ENCODE data around the gene VANGL1.

VANGL1 gene

GRCh38 chr1:115641762-115642167 lies at the start of gene VANGL1:
TSS of gene VANGL1 (plus strand) at chr1:115641970. CDS start at chr1:115651414, 9,444 bp downstream.
- Mint-ChIP-seq H3K4me3 (peak within 1 kb of the TSS; percentile 87), H3K4me1 (ENCODE audit: low read depth) (peaks cover 11% of the 10 kb centered on the region), H3K9me3 (ENCODE audit: low read depth) (peaks cover 22% of the 10 kb centered on the region), H3K36me3 (peaks cover 10% of the 10 kb centered on the region), H3K27ac (no peak within 1 kb of the TSS), H3K27me3 (peaks cover 28% of the 10 kb centered on the region)

DNA sequence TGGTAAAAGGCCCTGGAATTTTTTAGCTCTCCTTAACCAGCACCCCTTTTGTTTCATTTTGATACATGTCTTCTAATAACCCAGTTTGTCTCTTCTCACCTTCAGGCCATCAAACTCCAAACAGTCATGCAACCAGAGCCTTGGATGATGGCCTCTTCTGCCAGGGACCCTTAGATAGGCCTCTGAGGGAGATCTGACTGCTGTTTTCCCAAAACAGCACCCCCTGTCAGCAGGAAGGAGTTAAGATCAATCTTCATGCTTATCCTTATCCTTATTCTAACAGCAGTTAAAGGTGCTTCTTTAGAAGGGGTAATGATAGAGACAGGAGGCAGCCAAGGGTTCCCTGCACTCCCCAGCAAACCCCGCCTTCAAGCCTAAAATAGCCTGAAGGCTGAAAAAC lies 49.5 kb upstream of the VANGL1 start:
- H3K4me1 Mint-ChIP-seq (ENCODE audit: low read depth): no peaks in the 10 kb centered on the region
- H3K4me3 Mint-ChIP-seq: no peak overlapping the region
- H3K36me3 Mint-ChIP-seq: no peaks in the 10 kb centered on the region
- H3K9me3 Mint-ChIP-seq (ENCODE audit: low read depth): peaks cover 11% of the 10 kb centered on the region
- H3K27ac Mint-ChIP-seq: no peak overlapping the region
- peaks cover 2% of the 10 kb centered on the region for H3K27me3 Mint-ChIP-seq

- Mint-ChIP-seq H3K4me3 (no peak overlapping the region), H3K27ac (no peak overlapping the region), H3K36me3 (no peaks in the 10 kb centered on the region), H3K27me3 (peaks cover 2% of the 10 kb centered on the region), H3K4me1 (ENCODE audit: low read depth) (no peaks in the 10 kb centered on the region), H3K9me3 (ENCODE audit: low read depth) (peaks cover under 1% of the 10 kb centered on the region)
Measured at GRCh38 chr1:115593365-115594259, 48.2 kb upstream of the VANGL1 start.

DNA sequence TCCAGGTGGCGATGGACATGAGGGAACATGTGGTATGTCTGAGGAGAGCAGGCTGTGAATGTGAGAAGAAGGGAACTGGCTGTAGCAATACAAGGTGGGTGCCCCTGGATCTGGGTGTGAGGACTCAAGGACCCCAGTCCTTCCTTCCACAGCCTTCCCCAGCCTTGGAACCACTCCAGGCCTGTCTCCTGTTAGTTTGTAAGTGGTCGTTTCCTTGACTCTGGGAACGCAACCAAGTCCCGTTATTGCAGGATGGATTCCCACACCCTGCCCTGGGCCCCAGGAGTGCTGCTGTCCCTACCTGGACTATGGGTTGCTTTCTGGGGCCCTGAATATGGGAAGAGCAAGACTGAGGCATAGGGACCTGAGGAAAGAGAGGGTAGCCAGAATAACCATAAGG lies 47.2 kb upstream of the VANGL1 start:
- Mint-ChIP-seq H3K36me3 (no peaks in the 10 kb centered on the region), H3K4me3 (no peak overlapping the region), H3K27ac (no peak overlapping the region), H3K9me3 (ENCODE audit: low read depth) (no peaks in the 10 kb centered on the region), H3K27me3 (peaks cover 2% of the 10 kb centered on the region), H3K4me1 (ENCODE audit: low read depth) (no peaks in the 10 kb centered on the region)

GRCh38 chr1:115595279-115596079 lies 46.3 kb upstream of the VANGL1 start:
- no peaks in the 10 kb centered on the region for H3K4me1 Mint-ChIP-seq (ENCODE audit: low read depth)
- H3K36me3 Mint-ChIP-seq: no peaks in the 10 kb centered on the region
- H3K27me3 Mint-ChIP-seq: peaks cover 2% of the 10 kb centered on the region
- no peaks in the 10 kb centered on the region for H3K9me3 Mint-ChIP-seq (ENCODE audit: low read depth)
- no peak overlapping the region for H3K27ac Mint-ChIP-seq
- no peak overlapping the region for H3K4me3 Mint-ChIP-seq

DNA sequence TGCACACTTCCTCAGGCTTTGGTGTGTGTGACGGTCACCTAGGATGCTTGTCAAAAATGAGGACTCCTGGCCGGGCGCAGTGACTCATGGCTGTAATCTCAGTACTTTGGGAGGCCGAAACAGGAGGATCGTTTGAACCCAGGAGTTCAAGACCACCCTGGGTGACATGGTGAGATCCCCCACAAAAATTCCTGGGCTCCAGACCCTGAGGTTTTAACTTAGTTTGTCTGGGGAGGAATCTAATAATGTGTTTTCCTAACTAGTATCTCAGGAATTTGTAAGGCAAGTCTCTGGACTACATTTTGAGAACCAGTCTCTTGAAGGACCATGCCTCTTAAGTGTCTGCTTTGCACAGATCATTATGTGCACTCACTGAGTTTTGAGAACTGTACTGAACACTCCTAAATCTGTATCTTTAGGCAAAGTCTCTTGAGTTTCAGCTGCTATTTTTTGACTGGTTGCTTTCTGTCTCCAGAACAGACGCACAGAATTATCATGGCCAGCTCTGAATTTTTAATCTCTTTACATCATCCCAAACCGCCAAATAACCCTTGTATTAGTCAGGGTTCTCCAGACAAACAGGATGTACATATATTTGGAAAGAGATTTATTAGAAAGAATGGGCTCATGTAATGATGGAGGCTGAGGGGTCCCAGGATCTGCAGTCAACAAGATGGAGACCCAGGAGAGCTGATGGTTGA lies 45.5 kb upstream of the VANGL1 start:
- Mint-ChIP-seq H3K9me3 (ENCODE audit: low read depth) (no peaks in the 10 kb centered on the region), H3K27ac (no peak overlapping the region), H3K4me3 (no peak overlapping the region), H3K27me3 (peaks cover 2% of the 10 kb centered on the region), H3K36me3 (no peaks in the 10 kb centered on the region), H3K4me1 (ENCODE audit: low read depth) (no peaks in the 10 kb centered on the region)

DNA sequence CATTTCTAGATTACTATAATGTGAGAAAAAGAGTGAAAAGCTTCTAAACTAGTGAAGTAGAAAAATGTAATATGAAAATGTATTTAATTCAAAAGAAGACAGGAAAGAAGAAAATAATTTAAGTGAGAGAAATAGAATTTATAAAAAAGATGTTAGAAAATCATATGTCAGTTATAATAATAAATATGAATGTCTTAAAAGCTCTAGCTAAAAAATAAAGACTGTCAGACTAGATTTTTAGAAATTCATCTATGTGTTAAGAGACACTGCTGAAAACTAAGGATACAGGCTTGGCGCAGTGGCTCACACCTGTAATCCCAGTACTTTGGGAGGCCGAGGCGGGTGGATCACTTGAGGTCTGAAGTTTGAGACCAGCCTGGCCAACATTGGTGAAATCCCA lies 37.3 kb upstream of the VANGL1 start:
- Mint-ChIP-seq H3K4me3 (no peak overlapping the region), H3K4me1 (ENCODE audit: low read depth) (no peaks in the 10 kb centered on the region), H3K27ac (no peak overlapping the region), H3K36me3 (no peaks in the 10 kb centered on the region), H3K27me3 (peaks cover 6% of the 10 kb centered on the region), H3K9me3 (ENCODE audit: low read depth) (peaks cover 4% of the 10 kb centered on the region)

- H3K9me3 Mint-ChIP-seq (ENCODE audit: low read depth): peaks cover 4% of the 10 kb centered on the region
- peaks cover 8% of the 10 kb centered on the region for H3K27me3 Mint-ChIP-seq
- no peaks in the 10 kb centered on the region for H3K4me1 Mint-ChIP-seq (ENCODE audit: low read depth)
- no peak overlapping the region for H3K4me3 Mint-ChIP-seq
- H3K36me3 Mint-ChIP-seq: no peaks in the 10 kb centered on the region
- no peak overlapping the region for H3K27ac Mint-ChIP-seq
Measured at GRCh38 chr1:115606305-115606704, 35.5 kb upstream of the VANGL1 start.

DNA sequence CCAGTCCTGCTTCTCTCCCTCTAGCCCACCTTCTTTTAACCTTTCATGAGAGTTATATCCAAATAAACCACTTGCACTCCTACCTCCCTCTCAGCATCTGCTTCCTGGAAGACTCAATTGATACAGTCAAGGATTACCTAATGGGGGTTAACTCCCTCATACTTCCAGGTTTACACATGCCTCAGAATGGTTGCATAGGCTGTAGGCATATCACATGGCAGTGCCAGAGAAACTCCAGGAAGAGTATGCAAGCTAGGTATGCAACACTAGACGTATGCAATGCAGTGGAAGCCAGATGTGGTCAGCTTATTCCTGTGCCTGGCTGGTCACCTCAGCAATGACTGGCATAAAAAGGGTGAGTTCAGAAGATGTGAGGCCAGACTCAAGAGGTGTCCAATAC lies 32.7 kb upstream of the VANGL1 start:
- H3K27ac Mint-ChIP-seq: no peak overlapping the region
- H3K36me3 Mint-ChIP-seq: no peaks in the 10 kb centered on the region
- peaks cover 3% of the 10 kb centered on the region for H3K9me3 Mint-ChIP-seq (ENCODE audit: low read depth)
- H3K27me3 Mint-ChIP-seq: peaks cover 10% of the 10 kb centered on the region
- H3K4me1 Mint-ChIP-seq (ENCODE audit: low read depth): no peaks in the 10 kb centered on the region
- H3K4me3 Mint-ChIP-seq: no peak overlapping the region

DNA sequence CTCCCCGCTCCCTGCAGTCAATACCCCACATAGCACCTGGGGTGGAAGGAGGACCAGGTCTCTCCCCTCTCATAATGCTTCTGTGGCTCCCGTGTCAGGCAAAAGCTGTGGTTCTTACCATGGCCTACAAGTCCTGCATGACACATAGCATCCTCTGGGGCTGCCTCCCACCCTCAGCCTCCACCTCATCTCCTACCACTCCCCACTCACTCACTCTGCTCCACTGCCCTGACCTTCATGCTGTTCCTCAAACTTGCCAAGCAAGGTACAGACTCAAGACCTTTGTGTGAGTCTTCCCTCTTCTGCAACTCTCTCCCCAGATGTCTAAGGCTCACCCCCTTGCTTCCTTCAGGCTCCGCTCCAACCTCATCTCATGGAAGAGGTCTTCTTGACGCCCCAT lies 28.0 kb upstream of the VANGL1 start:
- Mint-ChIP-seq H3K36me3 (peaks cover 2% of the 10 kb centered on the region), H3K27ac (no peak overlapping the region), H3K4me3 (no peak overlapping the region), H3K9me3 (ENCODE audit: low read depth) (peaks cover 3% of the 10 kb centered on the region), H3K27me3 (peaks cover 8% of the 10 kb centered on the region), H3K4me1 (ENCODE audit: low read depth) (no peaks in the 10 kb centered on the region)

DNA sequence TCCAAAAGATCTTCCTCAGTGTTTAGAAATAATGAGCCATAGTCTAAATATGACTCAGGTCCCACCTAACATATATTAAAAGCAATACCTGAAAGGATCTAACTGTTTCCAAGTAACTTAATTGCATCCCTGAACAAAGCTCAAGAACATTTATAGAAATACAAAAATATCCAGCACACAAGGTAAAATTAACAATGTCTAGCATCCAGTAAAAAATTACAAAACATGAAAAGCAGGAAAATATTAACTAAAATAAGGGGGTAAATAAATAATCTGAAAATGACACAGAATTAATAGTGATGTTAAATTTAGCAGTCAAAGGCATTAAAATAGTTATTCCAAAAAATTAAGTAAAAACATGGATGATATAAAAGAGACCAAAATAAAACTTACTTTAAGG lies 21.3 kb upstream of the VANGL1 start:
- Mint-ChIP-seq H3K36me3 (peaks cover 14% of the 10 kb centered on the region), H3K27me3 (peaks cover 3% of the 10 kb centered on the region), H3K27ac (no peak overlapping the region), H3K4me3 (no peak overlapping the region), H3K4me1 (ENCODE audit: low read depth) (no peaks in the 10 kb centered on the region), H3K9me3 (ENCODE audit: low read depth) (peaks cover 26% of the 10 kb centered on the region)

GRCh38 chr1:115620950-115621349 lies 20.8 kb upstream of the VANGL1 start:
- Mint-ChIP-seq H3K4me1 (ENCODE audit: low read depth) (no peaks in the 10 kb centered on the region), H3K9me3 (ENCODE audit: low read depth) (peaks cover 26% of the 10 kb centered on the region), H3K27me3 (peaks cover 3% of the 10 kb centered on the region), H3K4me3 (no peak overlapping the region), H3K27ac (no peak overlapping the region), H3K36me3 (peaks cover 12% of the 10 kb centered on the region)

DNA sequence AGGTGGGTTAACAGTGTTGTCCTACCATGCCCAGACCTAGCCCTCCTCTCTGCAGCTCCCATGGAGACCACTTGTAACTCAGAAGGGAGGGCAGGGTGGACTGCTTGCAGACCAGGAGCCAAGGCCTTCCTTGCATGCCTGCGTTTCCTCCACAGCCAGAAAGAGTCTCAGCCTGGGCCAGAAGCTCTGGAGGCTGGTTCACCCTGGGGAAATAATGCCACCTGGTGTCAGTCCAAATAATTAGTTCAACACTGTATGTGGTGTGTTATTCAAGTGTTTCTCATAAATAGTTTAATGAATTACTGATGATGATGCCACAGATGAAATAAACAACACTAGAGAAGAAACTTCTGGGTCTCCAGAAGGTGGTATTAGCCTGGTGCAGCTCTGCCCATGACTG lies 16.9 kb upstream of the VANGL1 start:
- H3K4me1 Mint-ChIP-seq (ENCODE audit: low read depth): no peaks in the 10 kb centered on the region
- peaks cover 9% of the 10 kb centered on the region for H3K36me3 Mint-ChIP-seq
- H3K27ac Mint-ChIP-seq: no peak overlapping the region
- peaks cover 6% of the 10 kb centered on the region for H3K27me3 Mint-ChIP-seq
- H3K4me3 Mint-ChIP-seq: no peak overlapping the region
- peaks cover 16% of the 10 kb centered on the region for H3K9me3 Mint-ChIP-seq (ENCODE audit: low read depth)

DNA sequence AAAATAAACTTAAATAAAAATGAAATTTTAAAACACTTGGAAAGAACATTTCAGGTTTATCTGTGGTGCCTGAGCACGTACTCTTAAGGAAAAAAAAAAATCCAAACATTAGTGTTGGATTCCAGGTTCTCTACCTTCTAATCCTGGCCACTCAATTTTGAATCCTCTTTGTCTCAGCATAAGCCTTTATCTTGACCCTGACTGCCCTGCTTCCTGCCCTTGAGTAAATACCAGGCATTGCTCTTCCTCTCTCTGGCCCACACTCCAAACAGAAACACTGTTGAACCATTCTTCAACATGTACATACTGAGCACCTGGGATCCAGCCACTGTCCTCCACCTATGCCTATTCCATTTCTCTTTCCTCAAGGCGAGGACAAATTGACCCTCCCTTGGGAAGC lies 11.4 kb upstream of the VANGL1 start:
- no peak overlapping the region for H3K4me3 Mint-ChIP-seq
- no peaks in the 10 kb centered on the region for H3K9me3 Mint-ChIP-seq (ENCODE audit: low read depth)
- no peak overlapping the region for H3K27ac Mint-ChIP-seq
- no peaks in the 10 kb centered on the region for H3K4me1 Mint-ChIP-seq (ENCODE audit: low read depth)
- peaks cover 4% of the 10 kb centered on the region for H3K27me3 Mint-ChIP-seq
- H3K36me3 Mint-ChIP-seq: peaks cover 3% of the 10 kb centered on the region

Measured in activated naive CD8-positive, alpha-beta T cell (primary cell).